GM18505 (cell line): ENCODE measurements around the gene FBXL3.

ENCODE experiments used
- ATAC-seq: cut with Tn5 transposase; IDR thresholded peaks from one replicate; pipeline ENCODE4 v1.9.1; 2021; ENCODE audit not compliant: unreplicated experiment
- POLR2A ChIP-seq: IDR thresholded peaks from 4 replicates; pipeline ENCODE4 v1.6.1; 2011; ENCODE audit warnings: borderline replicate concordance; ENCODE audit not compliant: insufficient read depth, insufficient read length; ENCODE audit errors: extremely low read depth

Gene FBXL3

DNA sequence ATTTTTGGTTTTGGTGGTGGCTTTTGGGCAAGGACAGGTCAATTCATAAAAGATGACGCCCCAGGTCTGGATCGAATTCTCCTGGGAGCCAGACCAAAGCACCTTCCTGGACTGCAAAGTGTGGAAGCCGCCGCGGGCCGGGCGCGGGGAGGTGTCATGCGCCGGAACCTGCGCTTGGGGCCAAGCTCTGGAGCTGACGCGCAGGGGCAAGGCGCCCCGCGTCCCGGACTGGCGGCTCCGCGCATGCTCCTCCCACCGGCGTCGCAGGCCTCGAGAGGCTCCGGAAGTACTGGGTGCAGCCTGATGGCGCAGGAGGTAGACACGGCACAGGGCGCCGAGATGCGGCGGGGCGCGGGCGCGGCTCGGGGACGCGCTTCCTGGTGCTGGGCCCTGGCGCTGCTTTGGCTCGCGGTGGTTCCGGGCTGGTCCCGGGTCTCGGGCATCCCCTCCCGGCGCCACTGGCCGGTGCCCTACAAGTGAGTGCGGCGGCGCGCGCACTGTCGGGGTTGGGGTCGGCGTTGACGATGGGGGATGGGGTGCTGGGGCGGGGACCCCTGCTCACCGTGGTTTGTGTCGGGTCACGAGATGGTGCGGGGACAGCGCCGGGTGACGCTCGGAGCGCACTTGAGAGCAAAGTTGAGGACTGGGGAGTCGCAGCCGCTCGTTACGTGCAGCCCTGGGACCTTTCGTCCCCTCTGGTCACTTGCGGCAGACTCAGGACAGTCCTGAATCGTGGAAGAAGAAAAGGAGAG, 35.0 kb downstream of the FBXL3 start, which contains the start of gene CLN5:
Gene CLN5 (plus strand): TSS at position 286 of the 752 bp plus-strand sequence. CDS start 18 bp downstream, at position 304.
- TF ChIP-seq POLR2A: peak; percentile 98
- peak; percentile 97 for ATAC-seq

- TF ChIP-seq POLR2A: no peak
- ATAC-seq: peak; percentile 54
Observed at GRCh38 chr13:76991432-76991795, 35.5 kb downstream of the FBXL3 start.

- TF ChIP-seq POLR2A: no peak
- no peak for ATAC-seq
Observed at GRCh38 chr13:76983676-76984075, 43.3 kb downstream of the FBXL3 start.

DNA sequence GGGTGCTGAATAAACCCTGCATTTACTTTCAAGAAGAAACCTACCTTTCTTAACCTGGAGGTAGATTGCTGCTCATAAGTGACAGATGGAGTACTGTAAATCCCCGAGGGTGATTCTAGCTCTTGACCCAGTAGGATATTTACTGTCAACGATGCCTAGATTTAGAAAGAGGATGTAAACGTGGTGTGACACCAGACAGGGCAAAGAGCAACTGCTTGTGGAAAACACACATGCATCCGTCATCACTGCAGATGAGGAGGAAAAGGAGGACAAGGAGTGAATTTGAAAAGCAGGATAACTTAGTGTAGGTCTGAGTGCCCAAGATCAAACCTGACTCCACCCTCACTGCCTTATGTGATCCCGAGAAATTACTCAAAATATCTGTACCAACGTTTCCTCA, 44.9 kb downstream of the FBXL3 start:
- no peak for TF ChIP-seq POLR2A
- ATAC-seq: no peak

DNA sequence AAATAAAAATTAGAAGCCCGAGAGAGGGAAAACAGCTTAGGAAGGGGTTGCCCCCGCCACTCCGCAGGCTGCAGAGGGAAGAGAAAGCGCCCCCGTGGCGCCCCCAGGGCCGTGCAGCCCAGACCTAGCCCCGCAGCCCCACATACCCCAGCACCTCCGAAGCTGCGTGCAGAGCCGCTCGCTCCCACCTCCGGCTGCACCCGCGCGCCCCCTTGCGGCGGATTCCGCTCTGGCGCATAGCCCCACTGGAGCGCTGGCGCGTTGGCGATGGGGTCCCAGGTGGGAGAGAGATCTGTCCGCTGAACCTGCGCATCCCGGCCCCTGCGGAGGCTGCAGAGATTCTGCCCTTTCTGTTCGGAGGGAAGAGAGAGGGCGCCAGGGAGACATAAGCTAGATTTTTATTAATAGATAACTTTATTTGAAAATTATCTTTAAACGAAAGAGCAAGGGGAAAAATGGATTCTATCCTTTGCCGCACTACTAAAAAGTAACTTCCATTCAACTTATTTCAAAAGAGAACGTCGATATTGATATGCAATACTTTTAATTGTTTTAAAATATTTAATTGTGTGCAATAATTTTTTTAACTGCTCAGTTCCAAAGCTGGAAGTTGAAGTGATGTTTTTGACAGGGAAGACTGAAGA, 46.8 kb downstream of the FBXL3 start:
- no peak for TF ChIP-seq POLR2A
- peak; percentile 100 for ATAC-seq

DNA sequence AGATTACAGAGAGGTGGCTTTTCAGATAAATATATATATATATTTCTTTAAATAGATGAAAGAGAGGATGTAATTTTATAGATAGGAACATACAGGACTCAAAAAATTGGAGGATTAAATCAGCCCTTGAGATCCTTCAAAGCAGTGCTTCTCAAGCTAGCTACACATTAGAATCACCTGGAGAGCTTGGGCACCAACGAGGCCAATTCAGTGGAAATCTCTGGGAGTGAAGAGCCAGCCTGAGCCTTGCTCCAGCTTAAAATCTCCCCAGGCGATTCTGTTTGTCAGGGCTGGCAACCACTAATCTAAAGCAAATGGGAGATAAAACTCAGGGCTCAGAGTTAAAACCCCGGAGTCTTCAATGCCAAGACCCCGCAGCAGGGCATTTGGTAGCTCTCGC, 50.0 kb downstream of the FBXL3 start:
- no peak for TF ChIP-seq POLR2A
- ATAC-seq: no peak

- TF ChIP-seq POLR2A: no peak
- no peak for ATAC-seq
Observed at GRCh38 chr13:76976490-76976889, 50.5 kb downstream of the FBXL3 start.

DNA sequence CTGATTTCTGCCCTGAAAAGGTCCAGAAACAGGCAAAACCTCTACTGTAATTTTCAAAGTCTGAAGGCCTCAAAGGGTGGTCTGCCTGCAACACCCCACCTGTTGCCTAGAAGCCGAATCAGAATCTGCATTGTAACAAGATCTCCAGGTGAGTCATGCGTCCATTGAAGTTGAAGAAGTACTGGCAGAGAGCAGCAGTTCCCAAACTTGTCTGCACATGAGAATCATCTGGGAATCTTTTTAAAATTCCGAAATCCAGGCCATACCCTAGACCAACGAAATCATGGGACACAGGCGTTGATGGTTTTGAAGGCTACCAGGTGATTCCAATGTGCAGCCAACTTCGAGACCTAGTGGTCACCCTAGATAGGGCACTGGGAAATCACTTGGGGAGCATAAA, 51.1 kb downstream of the FBXL3 start:
- no peak for TF ChIP-seq POLR2A
- no peak for ATAC-seq

DNA sequence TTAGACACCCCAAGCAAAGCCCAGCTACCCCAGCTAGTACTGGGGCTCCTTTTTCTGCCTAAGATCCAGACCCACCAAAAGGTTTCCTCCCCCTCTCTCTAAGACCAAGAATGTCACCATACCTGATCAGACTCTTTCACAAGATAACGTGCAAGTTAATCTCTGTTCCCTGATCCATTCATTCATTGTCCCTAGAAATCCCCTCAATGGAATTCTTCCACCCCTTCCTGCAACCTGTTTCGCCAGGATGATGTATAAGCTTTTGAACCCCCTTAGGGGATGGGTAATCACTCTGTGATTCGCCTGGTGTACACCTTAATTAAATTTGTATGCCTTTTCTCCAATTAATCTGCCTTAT, 52.4 kb downstream of the FBXL3 start:
- TF ChIP-seq POLR2A: no peak
- ATAC-seq: no peak

GRCh38 chr13:76973920-76974617, 52.9 kb downstream of the FBXL3 start:
- ATAC-seq: no peak
- TF ChIP-seq POLR2A: no peak

DNA sequence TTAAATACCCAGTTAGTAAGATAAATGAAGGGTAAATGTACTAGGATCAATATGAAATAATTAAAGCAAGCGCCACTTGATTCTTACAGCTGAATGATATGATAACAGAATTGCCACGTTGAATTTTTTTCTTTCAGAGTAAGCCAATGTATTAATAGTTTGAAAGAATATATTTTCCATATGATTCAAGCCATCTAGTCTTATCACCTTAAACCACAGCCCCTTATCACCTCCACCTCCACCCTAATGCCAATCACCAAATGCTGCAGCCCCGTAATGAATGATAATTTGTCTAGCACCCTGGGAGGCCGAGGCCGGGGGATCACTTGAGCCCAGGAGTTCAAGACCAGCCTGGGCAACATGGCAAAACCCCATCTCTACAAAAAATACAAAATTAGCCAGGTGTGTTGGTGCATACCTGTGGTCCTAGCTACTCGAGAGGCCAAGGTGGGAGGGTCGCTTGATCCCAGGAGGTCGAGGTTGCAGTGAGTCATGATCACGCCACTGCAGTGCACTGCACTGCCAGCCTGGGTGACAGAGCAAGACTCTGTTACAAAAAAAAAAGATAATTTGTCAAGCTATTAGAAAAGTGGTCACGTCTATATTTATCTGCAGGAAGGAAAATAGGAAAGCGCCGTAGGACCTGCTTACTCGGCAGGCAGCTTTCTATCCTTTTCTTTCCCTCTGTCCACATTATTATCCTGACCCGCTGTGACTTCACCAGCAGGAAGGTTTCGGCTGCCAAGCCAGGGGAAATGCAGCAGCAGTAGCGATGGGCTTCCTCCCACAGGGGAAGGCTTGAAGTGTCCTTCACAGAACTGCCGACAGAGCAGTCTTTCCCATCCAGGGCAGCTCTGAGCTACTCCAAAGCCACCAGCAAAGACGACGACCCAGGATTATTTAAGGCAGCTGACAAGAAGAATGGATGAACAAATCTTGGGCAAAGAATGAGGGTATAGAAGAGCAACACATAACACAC, 54.8 kb downstream of the FBXL3 start:
- no peak for ATAC-seq
- no peak for TF ChIP-seq POLR2A

GRCh38 chr13:76971215-76971614, 55.7 kb downstream of the FBXL3 start:
- ATAC-seq: peak; percentile 84
- TF ChIP-seq POLR2A: no peak
